GM04503 (cell line): Measurements from ENCODE around the gene RBP5.
"Not testable (repeated sequence)": the region's sequence is repeated elsewhere in the genome, so short reads cannot be mapped to it uniquely, and the experiment has no call there.

ENCODE experiments used
- DNase-seq: peaks from one replicate; pipeline ENCODE4 v3.0.0-alpha.2; 2012; ENCODE audit warnings: low read depth

RBP5 gene

DNA sequence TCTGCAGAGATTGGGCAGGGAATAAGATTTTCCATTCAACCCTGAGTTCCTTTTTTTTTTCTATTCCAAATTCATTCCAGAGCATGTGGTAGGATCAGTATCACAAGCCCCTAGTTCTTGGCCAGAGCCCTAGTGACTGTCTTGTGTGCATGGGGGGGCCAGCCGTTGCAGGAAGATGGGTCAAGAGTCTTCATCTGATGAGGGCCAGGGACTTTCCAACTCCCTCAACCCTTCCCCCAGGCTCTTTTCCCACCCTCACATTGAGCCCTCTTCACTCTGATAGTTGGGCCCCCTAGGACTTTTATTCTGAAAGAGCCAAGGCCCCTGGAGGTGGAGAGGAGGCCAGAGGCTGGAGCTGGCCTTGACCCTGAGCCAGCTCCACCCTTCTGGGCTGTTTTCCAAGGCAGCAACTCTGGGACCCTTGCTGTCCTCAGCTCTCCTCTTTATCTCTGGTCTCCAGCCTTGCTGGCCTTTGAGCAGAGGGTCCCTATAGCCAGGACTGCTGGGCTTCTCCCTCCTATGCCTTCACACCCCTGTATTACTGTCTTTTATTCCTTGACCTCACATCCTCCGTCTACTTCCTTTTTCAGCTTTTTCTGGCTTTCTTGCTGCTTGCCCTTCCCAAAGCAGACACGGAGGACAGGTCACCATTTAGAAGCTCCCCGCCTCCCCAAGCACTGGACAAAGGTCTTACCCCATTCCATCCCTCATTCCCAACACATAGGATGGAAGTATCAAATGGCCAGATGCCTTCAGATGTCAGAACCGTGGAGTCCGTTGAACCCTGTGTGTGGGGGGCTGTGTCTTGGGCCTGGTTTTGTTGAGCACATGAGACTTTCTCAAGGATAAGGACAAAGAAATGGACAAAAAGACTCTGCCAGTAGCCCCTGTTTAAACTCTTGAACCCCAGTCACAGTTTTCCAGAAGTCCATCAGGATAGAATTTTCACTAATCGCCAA lies 5.6 kb downstream of the RBP5 start:
- no peak for DNase-seq

DNA sequence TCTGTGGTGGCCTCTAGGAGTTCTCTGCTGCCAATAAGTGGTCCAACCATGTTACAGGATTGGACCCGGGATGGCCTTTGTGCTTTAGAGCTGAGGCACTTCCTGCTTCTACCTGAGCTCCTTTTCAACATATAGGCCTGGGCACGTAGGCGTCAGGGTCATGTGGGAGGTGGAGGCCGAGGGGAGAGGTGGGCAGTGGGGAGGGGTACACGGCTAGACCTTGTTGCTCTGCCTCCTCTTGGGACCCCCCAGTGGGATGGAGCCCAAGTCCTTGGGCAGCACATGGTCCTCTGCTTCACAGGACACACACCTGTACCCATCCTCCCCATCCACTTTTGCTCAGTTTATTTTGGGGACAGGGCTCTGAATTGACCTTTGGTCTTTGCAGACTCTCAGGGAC lies 7.4 kb downstream of the RBP5 start:
- no peak for DNase-seq

DNA sequence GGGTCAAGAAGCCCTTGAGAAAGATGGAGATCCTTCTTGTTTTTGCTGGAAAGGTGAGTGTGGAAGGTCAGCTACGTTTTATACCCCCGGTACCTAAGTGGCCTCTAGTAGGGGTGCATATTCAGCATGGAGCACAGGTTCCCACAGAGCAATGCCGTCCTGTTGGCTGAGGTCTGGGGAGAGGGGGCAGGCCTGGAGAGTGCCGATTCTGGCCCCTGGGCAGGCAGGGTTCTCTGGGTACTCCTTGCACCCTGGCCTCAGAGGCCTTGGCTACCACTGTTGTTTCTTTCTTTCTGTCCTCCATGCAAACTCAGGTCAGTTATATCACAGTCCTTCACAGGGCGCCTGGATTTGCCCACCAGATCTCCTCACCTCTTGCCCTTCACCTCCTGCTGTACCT lies 8.5 kb downstream of the RBP5 start:
- no peak for DNase-seq

DNA sequence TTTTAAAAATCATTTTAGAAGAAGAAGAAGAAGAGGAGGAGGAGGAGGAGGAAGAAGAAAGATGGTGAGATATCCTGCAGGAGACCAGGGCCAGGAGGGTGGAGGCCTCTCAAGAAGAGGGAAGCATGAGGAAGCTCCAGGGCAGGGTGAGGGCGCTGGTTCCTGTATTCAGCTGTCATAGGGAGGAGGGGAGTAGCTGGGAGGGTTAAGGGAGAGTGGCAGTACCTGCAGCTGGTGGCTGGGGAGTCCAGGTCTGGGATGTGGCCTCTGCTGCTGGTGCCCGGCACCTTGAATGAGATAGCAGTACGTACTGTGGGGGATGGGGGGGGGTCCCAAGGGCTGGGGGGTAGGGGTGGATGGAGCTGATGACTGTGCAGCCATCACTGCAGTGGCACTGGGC lies 9.8 kb downstream of the RBP5 start:
- no peak for DNase-seq

DNA sequence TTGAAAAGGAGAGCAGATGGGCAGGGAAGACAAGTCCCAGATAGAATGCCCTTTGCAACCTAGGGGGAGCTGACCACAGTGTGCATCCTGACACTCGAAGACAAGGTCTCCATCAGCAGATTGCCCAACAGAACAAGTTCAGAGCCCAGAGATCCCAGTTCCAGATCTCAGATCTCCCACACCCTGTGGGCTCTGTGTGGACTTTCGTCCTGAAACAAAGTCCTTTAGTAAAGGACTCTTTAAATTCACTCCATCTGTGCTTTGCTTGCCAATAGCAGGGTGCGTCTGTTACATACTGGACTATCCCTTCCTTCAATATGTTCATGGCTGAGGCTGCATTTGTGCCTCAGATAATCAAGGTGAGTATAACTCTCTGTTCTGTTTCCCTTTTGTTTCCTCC lies 11.0 kb downstream of the RBP5 start:
- DNase-seq, result no peak

DNA sequence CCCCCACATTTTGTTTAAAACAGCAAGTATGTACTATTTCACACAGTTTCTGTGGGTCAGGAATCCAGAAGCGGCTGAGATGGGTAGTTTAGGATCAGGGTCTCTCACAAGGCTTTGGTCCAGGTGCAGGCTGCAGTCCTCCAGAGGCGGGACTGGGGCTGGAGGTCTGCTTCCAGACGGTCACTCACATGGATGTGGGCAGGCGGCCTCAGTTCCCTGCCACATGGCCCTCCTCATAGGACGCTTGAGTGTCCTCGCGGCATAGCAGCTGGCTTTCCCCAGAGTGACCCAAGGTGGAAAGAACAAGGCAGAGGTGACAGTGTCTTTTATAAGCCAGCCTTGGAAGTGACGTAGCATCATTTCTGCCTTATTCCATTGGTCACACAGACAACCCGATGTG lies 11.8 kb downstream of the RBP5 start:
- DNase-seq, result no peak

DNA sequence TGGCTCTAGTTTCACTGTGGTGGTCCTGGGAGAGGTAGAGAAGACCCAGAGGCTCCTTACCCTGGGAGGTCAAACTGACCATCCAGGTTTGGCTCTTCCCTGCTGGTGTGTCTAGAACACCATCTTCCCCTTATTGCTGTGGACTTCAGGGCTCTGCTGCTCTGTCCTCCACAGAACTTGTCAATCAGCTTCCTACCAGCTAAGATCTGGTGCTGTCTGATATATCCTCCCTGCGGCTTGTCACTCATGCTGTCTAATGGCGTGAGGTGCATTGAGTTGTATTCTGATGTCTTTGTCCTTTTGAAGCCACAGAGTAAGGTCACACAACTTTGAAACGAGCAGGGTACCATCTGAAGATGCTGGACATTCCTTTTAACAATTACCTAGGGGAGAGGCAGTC lies 12.5 kb downstream of the RBP5 start:
- DNase-seq, result no peak

DNA sequence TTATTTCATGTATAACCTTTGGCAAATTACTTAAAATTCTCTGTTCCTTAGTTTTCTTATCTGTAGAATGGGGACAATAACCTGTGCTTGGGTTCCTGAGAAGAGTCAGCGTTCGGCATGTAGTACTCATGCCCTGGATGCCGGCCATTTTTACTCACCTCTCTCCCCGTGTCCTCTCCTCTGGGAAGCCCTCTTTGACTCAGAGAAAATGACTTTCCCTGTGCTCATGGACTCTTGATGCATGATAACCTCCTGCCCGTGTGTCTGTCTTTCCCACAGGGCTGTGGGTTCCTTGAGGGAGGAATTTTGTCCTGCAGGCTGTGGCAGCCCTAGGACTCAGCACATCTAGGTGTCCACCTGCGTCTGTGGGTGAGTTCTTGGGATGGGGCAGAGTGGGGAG lies 13.8 kb downstream of the RBP5 start:
- no peak for DNase-seq

DNA sequence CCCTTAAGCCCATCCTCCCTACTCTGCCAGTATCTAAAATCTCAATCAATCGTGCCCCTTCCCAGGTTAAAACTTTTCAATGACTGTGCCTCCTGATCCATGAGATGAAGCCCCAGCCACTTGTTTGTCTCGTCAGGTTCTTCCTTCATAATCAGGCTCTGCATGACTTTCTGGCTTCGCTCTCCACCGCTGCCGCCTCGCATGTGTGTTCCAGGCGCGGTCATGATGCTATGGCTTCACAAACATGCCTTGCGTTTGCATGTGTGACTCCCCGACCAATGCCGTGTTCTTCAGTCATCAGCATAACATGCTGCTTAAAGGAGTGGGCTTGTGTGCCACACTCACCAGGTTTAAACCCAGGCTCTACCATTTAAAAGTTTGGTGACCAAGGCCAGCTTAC lies 14.7 kb downstream of the RBP5 start:
- DNase-seq, result no peak

DNA sequence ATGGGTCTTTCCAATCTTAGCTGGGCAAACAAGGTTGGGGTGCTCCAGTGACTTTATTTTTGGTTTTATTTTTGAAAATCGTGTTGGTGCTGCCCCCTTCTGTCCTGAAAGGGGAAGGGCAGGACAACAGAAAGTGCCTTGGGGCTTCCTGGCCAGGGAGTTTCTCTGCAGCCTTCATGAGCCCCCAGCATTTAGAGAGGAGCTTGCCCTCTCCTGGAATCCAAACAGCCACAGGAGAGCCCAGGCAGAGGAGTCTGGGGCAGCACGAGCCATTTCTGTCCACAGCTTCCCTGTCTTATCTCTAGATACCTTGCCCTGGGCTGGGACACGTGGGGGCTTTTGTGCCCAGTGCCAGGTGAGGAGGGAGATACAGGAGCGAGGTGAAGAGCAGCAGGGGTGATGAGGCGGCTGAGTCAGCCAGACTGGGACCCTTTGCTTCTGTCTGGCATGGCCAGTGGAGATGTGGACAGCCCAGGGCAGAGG lies 15.3 kb downstream of the RBP5 start:
- no peak for DNase-seq

DNA sequence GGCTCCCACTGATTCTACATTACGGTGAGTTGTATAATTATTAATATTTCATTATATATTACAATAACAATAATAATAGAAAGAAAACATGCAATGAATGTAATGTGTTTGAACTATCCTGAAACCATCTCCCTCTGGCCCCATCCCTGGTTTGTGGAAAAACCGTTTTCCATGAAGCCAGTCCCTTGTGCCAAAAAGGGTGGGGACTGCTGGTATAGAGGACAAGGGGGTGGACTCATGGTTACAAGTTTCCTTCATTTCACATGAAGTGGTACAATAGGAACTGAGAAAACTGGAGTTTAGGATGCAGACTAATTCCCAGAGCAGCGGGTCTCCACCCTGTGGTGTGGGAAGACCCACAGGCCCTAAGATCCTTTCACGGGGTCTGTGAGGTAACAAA lies 16.6 kb downstream of the RBP5 start:
- DNase-seq, result no peak

DNA sequence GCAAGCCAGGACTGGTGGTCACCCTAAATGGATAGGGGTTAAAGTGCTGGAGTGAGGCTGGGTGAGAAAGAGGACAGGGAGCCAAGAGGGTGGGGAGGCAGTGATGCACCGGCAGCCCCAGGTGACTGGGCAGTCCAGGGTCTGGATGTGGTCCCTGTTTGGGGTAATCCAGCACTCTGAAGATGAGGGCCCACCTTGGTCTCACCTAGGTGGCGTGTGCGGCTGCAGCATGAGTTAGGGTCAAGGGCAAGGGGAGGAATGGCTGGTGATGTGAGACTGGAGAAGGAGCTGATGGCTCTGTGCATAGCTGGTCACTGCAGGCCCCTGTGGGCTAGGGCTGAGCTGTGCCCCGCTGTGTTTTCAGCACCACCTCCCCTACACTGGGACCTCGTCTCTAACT lies 18.0 kb downstream of the RBP5 start:
- no peak for DNase-seq

DNA sequence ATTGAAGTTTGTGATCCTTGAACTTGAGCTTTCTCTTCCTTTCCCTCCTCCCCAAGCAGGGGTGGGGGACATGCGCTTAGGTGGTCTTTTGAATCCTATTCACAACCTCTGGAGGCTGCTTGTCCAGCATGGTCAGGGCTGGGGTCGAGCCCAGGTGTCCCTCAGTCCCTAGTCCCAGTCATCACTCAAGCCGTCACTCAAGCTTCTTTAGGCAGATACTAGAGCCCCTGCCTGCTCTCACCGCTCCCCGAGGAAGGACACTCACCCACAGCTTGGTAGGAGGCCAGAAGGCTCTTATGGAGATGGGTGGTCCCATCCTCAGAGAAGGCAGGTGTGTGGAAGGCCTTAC lies 19.1 kb downstream of the RBP5 start:
- DNase-seq, result no peak

DNA sequence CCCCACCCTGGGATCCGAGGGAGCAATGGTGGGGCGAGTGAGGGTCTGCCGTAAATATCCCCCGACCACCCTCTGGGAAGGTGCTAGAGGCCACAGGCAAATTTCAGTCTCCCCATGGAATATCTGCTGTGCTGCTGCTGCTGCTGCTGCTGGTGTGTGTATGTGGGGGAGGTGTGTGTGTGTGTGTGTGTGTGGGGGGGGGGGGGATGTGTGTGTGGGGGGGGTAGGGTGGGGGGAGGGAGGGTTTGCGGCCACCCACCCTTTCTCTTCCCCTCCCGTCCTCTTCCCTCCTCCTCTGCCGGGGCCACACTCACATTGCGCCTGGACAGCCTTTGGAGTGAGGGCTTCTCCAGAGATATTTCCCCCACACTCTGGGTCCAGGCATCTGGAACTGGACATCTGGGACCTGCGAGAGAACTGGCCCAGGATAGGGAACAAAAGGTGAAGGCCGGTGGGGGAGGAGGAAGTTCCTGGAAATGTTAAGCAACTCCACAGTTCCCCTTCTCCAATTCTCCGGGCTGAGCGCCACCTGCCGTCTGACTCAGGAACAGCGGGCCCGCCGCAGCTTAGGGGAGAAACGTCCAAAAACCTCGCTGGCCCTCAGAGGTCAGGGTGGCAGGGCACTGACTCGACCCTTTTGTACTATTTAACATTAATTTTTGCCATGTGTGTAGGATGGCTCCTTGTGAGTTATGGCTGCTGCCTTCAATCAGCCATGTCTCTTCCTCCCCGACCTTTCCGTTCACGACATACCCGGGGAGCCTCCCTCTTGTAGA lies 19.7 kb downstream of the RBP5 start, which contains the start of gene C1RL:
Gene C1RL, minus strand, starts transcription at position 419 of the 776 bp plus-strand sequence. Its CDS starts 34 bp downstream, at position 385.
- DNase-seq, result peak; percentile 27

DNA sequence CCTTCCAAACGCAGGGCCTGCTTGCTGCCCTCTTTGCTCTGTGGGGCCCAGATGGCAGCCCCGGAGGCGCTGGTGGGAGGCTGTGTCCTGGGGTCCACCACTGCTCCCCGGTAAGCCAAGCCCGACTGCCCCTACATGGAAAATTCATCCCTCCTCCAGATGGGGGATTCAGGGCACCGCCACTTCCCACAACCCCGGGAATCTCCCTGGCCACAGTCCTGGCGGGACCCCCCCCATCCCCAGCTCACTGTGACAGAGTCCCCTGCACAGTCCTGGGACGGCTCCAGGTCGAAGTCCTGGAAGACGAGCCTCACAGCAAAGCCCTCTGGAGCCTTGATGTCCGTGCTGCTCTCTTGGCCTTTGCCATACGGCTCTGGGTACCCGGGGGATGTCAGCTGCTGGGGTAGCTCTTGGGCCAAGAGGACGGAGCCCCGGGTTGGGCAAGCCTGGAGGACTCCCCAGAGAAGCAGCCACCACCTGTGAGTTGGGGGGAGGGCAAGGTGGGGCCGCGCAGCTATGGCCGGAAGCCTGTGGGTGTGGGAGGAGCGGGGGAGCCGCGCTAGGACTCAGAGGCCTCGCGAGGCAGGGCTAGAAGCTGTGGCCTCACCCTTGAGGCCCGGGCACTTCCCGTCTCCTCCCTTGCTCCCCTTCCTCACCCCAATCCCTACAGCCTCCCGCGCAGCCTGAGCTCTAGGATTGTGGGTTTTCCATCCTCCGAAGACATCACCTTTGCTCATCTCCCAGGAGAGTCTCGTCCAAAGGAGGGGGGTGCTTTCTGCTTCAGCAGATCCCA lies 20.5 kb downstream of the RBP5 start:
- no peak for DNase-seq

DNA sequence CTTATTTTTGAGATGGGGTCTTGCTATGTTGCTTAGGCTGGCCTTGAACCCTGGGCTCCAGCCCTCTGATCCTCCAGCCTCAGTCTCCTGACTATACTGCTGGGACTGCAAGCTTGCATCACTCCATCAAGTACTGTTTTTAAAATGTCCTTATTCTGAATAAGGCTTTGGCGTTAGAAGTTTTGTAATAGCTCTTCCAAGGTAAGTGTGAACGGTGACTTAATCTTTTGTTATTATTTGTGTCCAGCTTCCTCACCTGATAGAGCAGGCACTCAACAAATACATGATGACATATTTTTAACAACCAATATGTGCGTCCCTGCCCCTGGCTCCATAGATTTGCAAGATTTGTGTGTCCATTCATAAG lies 21.1 kb downstream of the RBP5 start:
- DNase-seq, result no peak

DNA sequence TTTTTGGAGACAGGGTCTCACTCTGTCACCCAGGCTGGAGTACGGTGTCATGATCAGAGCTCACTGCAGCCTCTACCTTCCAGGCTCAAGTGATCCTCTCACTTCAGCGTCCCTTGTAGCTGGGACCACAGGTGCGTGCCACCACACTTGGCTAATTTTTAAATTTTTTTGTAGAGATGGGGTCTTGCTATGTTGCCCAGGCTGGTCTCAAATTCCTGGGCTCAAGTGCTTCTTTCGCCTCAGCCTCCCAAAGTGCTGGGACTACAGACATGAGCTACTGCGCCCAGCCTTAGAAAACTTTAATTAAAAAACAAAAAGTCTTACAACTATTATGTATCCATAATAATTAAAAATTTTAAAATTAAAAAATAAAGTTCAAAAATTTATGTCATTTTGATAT lies 21.5 kb downstream of the RBP5 start:
- DNase-seq, result not testable (repeated sequence)

DNA sequence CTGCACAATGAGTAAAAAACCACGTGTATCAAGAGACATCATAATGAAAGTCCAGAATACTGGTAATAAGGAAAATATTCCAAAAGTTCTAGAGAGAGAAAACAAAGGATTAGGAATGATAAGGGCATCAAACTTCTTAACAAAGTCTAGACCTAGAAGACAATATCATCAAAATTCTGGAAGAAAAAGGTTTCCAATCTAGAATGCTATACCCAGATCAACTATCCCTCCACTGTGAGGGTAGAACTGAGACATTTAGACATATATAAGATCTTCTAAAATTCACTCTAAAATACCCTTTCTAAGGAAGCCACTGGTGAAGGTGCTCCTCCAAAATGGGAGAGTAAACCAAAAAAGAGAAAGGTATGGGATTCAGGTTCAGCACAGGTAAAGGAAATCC lies 22.6 kb downstream of the RBP5 start:
- DNase-seq, result no peak

DNA sequence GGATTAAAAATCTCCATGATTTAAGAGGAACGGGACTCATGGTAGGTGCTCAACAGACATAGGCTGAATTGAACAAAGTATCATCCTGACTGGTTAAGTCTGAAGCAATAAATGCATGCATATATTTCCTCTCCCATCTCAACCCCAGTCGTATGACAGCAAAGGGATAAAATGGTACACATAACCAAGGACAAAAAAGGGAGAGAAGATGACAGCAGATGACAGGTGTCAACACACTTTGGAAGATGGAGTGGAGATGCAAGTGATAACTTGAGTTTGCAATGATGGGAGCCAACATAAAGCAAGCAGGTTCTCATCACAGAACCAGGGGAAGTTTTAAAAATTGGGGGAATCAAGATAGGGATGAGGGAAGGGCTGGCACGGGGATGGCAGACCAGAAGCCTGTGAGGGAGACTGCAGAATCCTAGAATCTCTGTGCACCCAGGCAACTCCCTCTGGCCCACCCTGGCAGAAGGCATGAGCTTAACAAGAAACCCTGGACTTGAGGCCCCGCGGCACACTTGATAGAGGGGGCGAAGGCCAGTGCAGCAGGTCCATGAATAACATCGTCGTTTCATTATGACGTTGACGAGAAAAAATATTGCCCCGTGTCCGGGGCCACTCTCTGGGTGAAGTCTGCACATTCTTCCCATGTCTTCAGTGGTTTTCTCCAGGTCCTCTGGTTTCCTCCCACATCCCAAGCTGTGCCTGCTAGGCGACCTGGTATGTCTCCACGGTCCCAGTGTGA lies 24.7 kb downstream of the RBP5 start:
- no peak for DNase-seq

DNA sequence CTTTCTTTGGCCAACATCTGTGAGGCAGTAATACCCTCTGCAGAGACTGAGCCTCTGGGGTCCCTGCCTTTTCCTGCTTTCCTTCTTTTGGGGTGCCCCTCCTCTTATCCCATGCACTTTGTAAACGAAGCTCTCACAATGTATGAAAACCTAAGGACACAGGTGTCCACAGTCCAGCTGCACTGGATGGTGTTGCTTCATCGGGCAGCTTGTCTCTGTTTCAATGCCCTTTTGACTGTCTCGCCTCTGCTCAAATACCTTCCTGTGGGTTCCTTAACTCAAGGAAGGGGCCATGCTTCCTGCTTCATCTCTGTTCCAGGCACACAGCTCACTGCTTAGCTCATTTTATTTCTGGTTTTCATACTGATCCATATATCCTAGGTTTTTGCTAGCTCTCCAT lies 26.1 kb downstream of the RBP5 start:
- DNase-seq, result no peak

DNA sequence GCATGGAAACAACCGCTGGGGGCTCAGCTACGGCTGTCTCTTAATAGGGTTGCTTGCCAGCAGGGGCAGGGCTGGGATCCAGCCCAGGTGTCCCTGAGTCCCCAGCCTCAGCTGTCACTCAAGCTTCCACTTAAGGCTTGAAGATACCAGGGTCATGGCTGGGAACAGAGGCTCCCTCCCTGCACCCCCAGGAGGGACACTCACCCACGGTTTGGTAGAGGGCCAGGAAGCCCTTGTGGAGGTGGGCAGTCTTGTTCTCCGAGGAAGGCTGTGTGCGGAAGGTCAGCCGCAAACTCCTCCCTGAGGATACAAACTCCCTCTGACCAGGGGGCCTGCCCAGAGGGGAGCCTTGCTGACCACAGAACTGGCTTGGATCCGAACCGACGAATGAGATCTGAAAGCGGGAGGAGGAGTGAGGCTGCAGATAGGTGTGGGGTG lies 27.0 kb downstream of the RBP5 start:
- DNase-seq, result no peak
